ENCODE data around the gene NAV1. TPM values are rescaled to one million over a fixed set of nuclear protein-coding genes. Genes with fewer than 3 reads are reported as not detected.
"Not testable (repeated sequence)": the region's sequence is repeated elsewhere in the genome, so short reads cannot be mapped to it uniquely, and the experiment has no call there.

NAV1 gene
- total RNA-seq, result 1 to 10 TPM; 1.9 to 2.6 TPM

GRCh38 chr1:201538612-201539551 lies at the start of gene NAV1:
Gene NAV1, plus strand, starts transcription at chr1:201539127. Its CDS starts 83,758 bp downstream, at chr1:201622885.
- CTCF ChIA-PET, result interaction anchor here (0.7 to 4.5 kb wide), 3 partner anchors 21 to 47 kb away, joined by 3 to 21 read pairs (median 7); no protein-coding TSS in a partner anchor
- Mint-ChIP-seq H3K9me3 (ENCODE audit: low read depth) (no peaks in the 10 kb centered on the region), H3K36me3 (ENCODE audit: low read depth) (no peaks in the 10 kb centered on the region), H3K27me3 (peaks cover 62% of the 10 kb centered on the region), H3K4me3 (peak within 1 kb of the TSS; percentile 55), H3K4me1 (peaks cover 15% of the 10 kb centered on the region), H3K27ac (no peak within 1 kb of the TSS)
- ATAC-seq (peak; percentile 27), DNase-seq (peak; percentile 15)
- POLR2A ChIA-PET, result no interaction called here
- intact Hi-C loops (cut with DNase I, micrococcal nuclease), result no loop called here

GRCh38 chr1:201489643-201490261 lies 49.2 kb upstream of the NAV1 start:
- no peaks in the 10 kb centered on the region for H3K27me3 Mint-ChIP-seq
- ChIA-PET CTCF (interaction anchor here (1.0 to 13.1 kb wide), 4 partner anchors 11 to 54 kb away, joined by 3 to 216 read pairs (median 6); no protein-coding TSS in a partner anchor), POLR2A (no interaction called here)
- no peak overlapping the region for H3K27ac Mint-ChIP-seq
- H3K4me3 Mint-ChIP-seq, result no peak overlapping the region
- DNase-seq, result no peak
- no peak for ATAC-seq
- no peaks in the 10 kb centered on the region for H3K4me1 Mint-ChIP-seq
- peaks cover 21% of the 10 kb centered on the region for H3K36me3 Mint-ChIP-seq (ENCODE audit: low read depth)
- no peaks in the 10 kb centered on the region for H3K9me3 Mint-ChIP-seq (ENCODE audit: low read depth)
- intact Hi-C loops (cut with DNase I, micrococcal nuclease), result no loop called here

GRCh38 chr1:201490708-201491131 lies 48.2 kb upstream of the NAV1 start:
- DNase-seq (no peak), ATAC-seq (no peak)
- intact Hi-C loops (cut with DNase I, micrococcal nuclease), result no loop called here
- Mint-ChIP-seq H3K27me3 (no peaks in the 10 kb centered on the region), H3K4me3 (no peak overlapping the region), H3K36me3 (ENCODE audit: low read depth) (peaks cover 23% of the 10 kb centered on the region), H3K9me3 (ENCODE audit: low read depth) (no peaks in the 10 kb centered on the region), H3K4me1 (no peaks in the 10 kb centered on the region), H3K27ac (no peak overlapping the region)
- POLR2A ChIA-PET, result no interaction called here
- CTCF ChIA-PET, result interaction anchor here (0.6 to 13.1 kb wide), 7 partner anchors 9 to 231 kb away, joined by 3 to 216 read pairs (median 5); no protein-coding TSS in a partner anchor

GRCh38 chr1:201491896-201492511 lies 46.9 kb upstream of the NAV1 start:
- Mint-ChIP-seq H3K36me3 (ENCODE audit: low read depth) (peaks cover 23% of the 10 kb centered on the region), H3K9me3 (ENCODE audit: low read depth) (no peaks in the 10 kb centered on the region), H3K27me3 (no peaks in the 10 kb centered on the region), H3K27ac (no peak overlapping the region), H3K4me3 (no peak overlapping the region), H3K4me1 (no peaks in the 10 kb centered on the region)
- CTCF ChIA-PET, result interaction anchor here (0.7 to 13.1 kb wide), 5 partner anchors 9 to 56 kb away, joined by 3 to 216 read pairs (median 7); no protein-coding TSS in a partner anchor
- POLR2A ChIA-PET, result no interaction called here
- intact Hi-C loops (cut with DNase I, micrococcal nuclease), result no loop called here
- ATAC-seq (no peak), DNase-seq (no peak)

- ATAC-seq; intact Hi-C loops (cut with DNase I, micrococcal nuclease); H3K9me3 Mint-ChIP-seq (ENCODE audit: low read depth); H3K4me1 Mint-ChIP-seq; H3K27me3 Mint-ChIP-seq; DNase-seq; H3K27ac Mint-ChIP-seq; H3K4me3 Mint-ChIP-seq: not testable (repeated sequence)
- CTCF ChIA-PET, result interaction anchor here (0.9 to 2.6 kb wide), 3 partner anchors 8 to 20 kb away, joined by 3 to 8 read pairs (median 7); no protein-coding TSS in a partner anchor
- H3K36me3 Mint-ChIP-seq (ENCODE audit: low read depth), result peaks cover 23% of the 10 kb centered on the region
- POLR2A ChIA-PET, result interaction anchor here (0.7 to 0.9 kb wide), 2 partner anchors 12 to 231 kb away, joined by 3 read pairs; no protein-coding TSS in a partner anchor
These were observed 45.8 kb upstream of the NAV1 start for GRCh38 chr1:201493026-201493656.

- Mint-ChIP-seq H3K4me1 (no peaks in the 10 kb centered on the region), H3K9me3 (ENCODE audit: low read depth) (no peaks in the 10 kb centered on the region), H3K27me3 (no peaks in the 10 kb centered on the region), H3K4me3 (no peak overlapping the region), H3K27ac (no peak overlapping the region), H3K36me3 (ENCODE audit: low read depth) (peaks cover 22% of the 10 kb centered on the region)
- ATAC-seq, result no peak
- intact Hi-C loops (cut with DNase I, micrococcal nuclease), result no loop called here
- no peak for DNase-seq
- POLR2A ChIA-PET, result interaction anchor here (0.7 kb wide), 1 partner anchor 231 kb away, joined by 3 read pairs; no protein-coding TSS in a partner anchor
- CTCF ChIA-PET, result interaction anchor here (0.9 to 1.8 kb wide), 2 partner anchors 9 to 19 kb away, joined by 3 to 8 read pairs; no protein-coding TSS in a partner anchor
These were observed 44.9 kb upstream of the NAV1 start for GRCh38 chr1:201493757-201494617.

GRCh38 chr1:201495551-201496295 lies 43.2 kb upstream of the NAV1 start:
- H3K4me3 Mint-ChIP-seq, result no peak overlapping the region

GRCh38 chr1:201496296-201496690 lies 42.6 kb upstream of the NAV1 start:
- DNase-seq, result no peak
- H3K4me1 Mint-ChIP-seq, result no peaks in the 10 kb centered on the region
- H3K27ac Mint-ChIP-seq, result peak overlapping the region; percentile 20
- H3K9me3 Mint-ChIP-seq (ENCODE audit: low read depth), result no peaks in the 10 kb centered on the region
- no peaks in the 10 kb centered on the region for H3K27me3 Mint-ChIP-seq
- peaks cover 19% of the 10 kb centered on the region for H3K36me3 Mint-ChIP-seq (ENCODE audit: low read depth)
- ChIA-PET CTCF (interaction anchor here (1.0 to 2.1 kb wide), 5 partner anchors 10 to 60 kb away, joined by 4 to 11 read pairs (median 5); no protein-coding TSS in a partner anchor), POLR2A (no interaction called here)
- intact Hi-C loops (cut with DNase I, micrococcal nuclease), result no loop called here
- no peak overlapping the region for H3K4me3 Mint-ChIP-seq
- ATAC-seq, result no peak

More at GRCh38 chr1:201495551-201496295, 43.2 kb upstream of the NAV1 start:
- CTCF ChIA-PET, result interaction anchor here (1.0 to 2.1 kb wide), 6 partner anchors 9 to 60 kb away, joined by 3 to 11 read pairs (median 4); partner anchors contain the start of gene CSRP1
- Mint-ChIP-seq H3K9me3 (ENCODE audit: low read depth) (no peaks in the 10 kb centered on the region), H3K27ac (no peak overlapping the region), H3K27me3 (no peaks in the 10 kb centered on the region), H3K4me1 (no peaks in the 10 kb centered on the region), H3K36me3 (ENCODE audit: low read depth) (peaks cover 19% of the 10 kb centered on the region)
- ATAC-seq (no peak), DNase-seq (no peak)
- POLR2A ChIA-PET, result interaction anchor here (0.6 kb wide), 1 partner anchor 42 kb away, joined by 3 read pairs; no protein-coding TSS in a partner anchor
- intact Hi-C loops (cut with DNase I, micrococcal nuclease), result no loop called here

GRCh38 chr1:201497935-201498509 lies 40.9 kb upstream of the NAV1 start:
- DNase-seq (no peak), ATAC-seq (no peak)
- Mint-ChIP-seq H3K36me3 (ENCODE audit: low read depth) (peaks cover 19% of the 10 kb centered on the region), H3K27ac (no peak overlapping the region), H3K4me3 (no peak overlapping the region), H3K4me1 (no peaks in the 10 kb centered on the region), H3K9me3 (ENCODE audit: low read depth) (no peaks in the 10 kb centered on the region), H3K27me3 (no peaks in the 10 kb centered on the region)
- ChIA-PET CTCF (interaction anchor here (1.8 to 8.1 kb wide), 3 partner anchors 14 to 18 kb away, joined by 4 to 94 read pairs (median 45); no protein-coding TSS in a partner anchor), POLR2A (no interaction called here)
- intact Hi-C loops (cut with DNase I, micrococcal nuclease), result no loop called here

Measured in activated CD4-positive, alpha-beta T cell treated with anti-CD3 and anti-CD28 coated beads for 36 hours (primary cell).